ENCODE results near the gene LOC101059915.
"Not testable (repeated sequence)": the region's sequence is repeated elsewhere in the genome, so short reads cannot be mapped to it uniquely, and the experiment has no call there.

Gene LOC101059915

GRCh38 chrX:71657267-71657666 is 10.1 kb upstream of the LOC101059915 start:
- Histone ChIP-seq H3K36me3 (no peaks in the 10 kb centered on the region), H3K27me3 (no peaks in the 10 kb centered on the region), H3K9me3 (no peaks in the 10 kb centered on the region), H3K4me3 (no peak overlapping the region), H3K27ac (no peak overlapping the region), H3K4me1 (ENCODE audit: insufficient read depth) (no peaks in the 10 kb centered on the region)
- WGBS, 3 donors, result 71 to 74% (median 73%) methylated on average over 4 of the region's 4 CpGs
- intact Hi-C loops (cut with DNase I), result no loop called here
- TF ChIP-seq POLR2A (IDR thresholded peaks at IDR 0.05) (no peak), EP300 (IDR thresholded peaks at IDR 0.05) (no peak), CTCF (IDR thresholded peaks at IDR 0.05) (no peak)
- DNase-seq, result no peak

- H3K36me3 ChIP-seq, result no peaks in the 10 kb centered on the region
- no peaks in the 10 kb centered on the region for H3K9me3 ChIP-seq
- no peaks in the 10 kb centered on the region for H3K4me1 ChIP-seq (ENCODE audit: insufficient read depth)
- H3K27me3 ChIP-seq, result no peaks in the 10 kb centered on the region
- H3K4me3 ChIP-seq, result no peak overlapping the region
- no peak for DNase-seq
- WGBS, 3 donors, result 64 to 75% (median 68%) methylated on average over 3 of the region's 3 CpGs
- intact Hi-C loops (cut with DNase I), result no loop called here
- no peak overlapping the region for H3K27ac ChIP-seq
- TF ChIP-seq EP300 (IDR thresholded peaks at IDR 0.05) (no peak), CTCF (IDR thresholded peaks at IDR 0.05) (no peak), POLR2A (IDR thresholded peaks at IDR 0.05) (no peak)
Measured at GRCh38 chrX:71659342-71659741, 8.0 kb upstream of the LOC101059915 start.

GRCh38 chrX:71659959-71660358 is 7.4 kb upstream of the LOC101059915 start:
- no peak for TF ChIP-seq EP300 (IDR thresholded peaks at IDR 0.05)
- Histone ChIP-seq H3K9me3 (no peaks in the 10 kb centered on the region), H3K36me3 (no peaks in the 10 kb centered on the region), H3K27ac (no peak overlapping the region), H3K4me3 (no peak overlapping the region), H3K27me3 (no peaks in the 10 kb centered on the region), H3K4me1 (ENCODE audit: insufficient read depth) (no peaks in the 10 kb centered on the region)
- 84 to 91% (median 86%) methylated on average over 6 of the region's 6 CpGs for WGBS, 3 donors
- DNase-seq, result no peak
- intact Hi-C loops (cut with DNase I), result no loop called here

GRCh38 chrX:71660562-71661416 is 6.6 kb upstream of the LOC101059915 start:
- Histone ChIP-seq H3K36me3 (no peaks in the 10 kb centered on the region), H3K27me3 (no peaks in the 10 kb centered on the region), H3K4me1 (ENCODE audit: insufficient read depth) (no peaks in the 10 kb centered on the region), H3K9me3 (no peaks in the 10 kb centered on the region), H3K4me3 (no peak overlapping the region), H3K27ac (no peak overlapping the region)
- TF ChIP-seq CTCF (IDR thresholded peaks at IDR 0.05) (no peak), POLR2A (IDR thresholded peaks at IDR 0.05) (no peak), EP300 (IDR thresholded peaks at IDR 0.05) (no peak)
- 79 to 86% (median 83%) methylated on average over 22 of the region's 22 CpGs for WGBS, 3 donors
- DNase-seq, result no peak
- intact Hi-C loops (cut with DNase I), result no loop called here

GRCh38 chrX:71661919-71662318 is 5.4 kb upstream of the LOC101059915 start:
- WGBS, 3 donors, result 74 to 84% (median 78%) methylated on average over 12 of the region's 12 CpGs
- Histone ChIP-seq H3K36me3 (no peaks in the 10 kb centered on the region), H3K4me3 (no peak overlapping the region), H3K4me1 (ENCODE audit: insufficient read depth) (no peaks in the 10 kb centered on the region), H3K27me3 (no peaks in the 10 kb centered on the region), H3K27ac (no peak overlapping the region), H3K9me3 (no peaks in the 10 kb centered on the region)
- DNase-seq, result no peak
- intact Hi-C loops (cut with DNase I), result no loop called here
- TF ChIP-seq CTCF (IDR thresholded peaks at IDR 0.05) (no peak), POLR2A (IDR thresholded peaks at IDR 0.05) (no peak), EP300 (IDR thresholded peaks at IDR 0.05) (no peak)

- H3K27ac ChIP-seq; H3K36me3 ChIP-seq; H3K4me3 ChIP-seq; H3K4me1 ChIP-seq (ENCODE audit: insufficient read depth); intact Hi-C loops (cut with DNase I); DNase-seq; H3K27me3 ChIP-seq; H3K9me3 ChIP-seq: not testable (repeated sequence)
- WGBS, 3 donors, result 73 to 93% (median 85%) methylated on average over 11 of the region's 11 CpGs
Measured at GRCh38 chrX:71662654-71663053, 4.7 kb upstream of the LOC101059915 start.

GRCh38 chrX:71663238-71663637 is 4.1 kb upstream of the LOC101059915 start:
- H3K27me3 ChIP-seq; H3K36me3 ChIP-seq; DNase-seq; intact Hi-C loops (cut with DNase I); H3K9me3 ChIP-seq; H3K27ac ChIP-seq; H3K4me3 ChIP-seq; H3K4me1 ChIP-seq (ENCODE audit: insufficient read depth): not testable (repeated sequence)
- 72 to 86% (median 77%) methylated on average over 7 to 8 of the region's 8 CpGs for WGBS, 3 donors

GRCh38 chrX:71664202-71664601 is 3.1 kb upstream of the LOC101059915 start:
- WGBS, 3 donors, result 43 to 61% (median 57%) methylated on average over 6 to 8 of the region's 8 CpGs
- intact Hi-C loops (cut with DNase I); H3K4me1 ChIP-seq (ENCODE audit: insufficient read depth); DNase-seq; H3K9me3 ChIP-seq; H3K4me3 ChIP-seq; H3K27me3 ChIP-seq; H3K27ac ChIP-seq; H3K36me3 ChIP-seq: not testable (repeated sequence)

Measured in ovary (tissue), 7 donors.